ENCODE results near the gene RICTOR. TPM values are rescaled to one million over a fixed set of nuclear protein-coding genes. Genes with fewer than 3 reads are reported as not detected.

Gene RICTOR
- total RNA-seq, 6 donors from 2014 or later = 30.4 to 88.8 (median 38.1) TPM

GRCh38 chr5:39064450-39064849, 9.7 kb downstream of the RICTOR start:
- no peak overlapping the region for H3K4me3 ChIP-seq
- 96 to 98% methylated on average over 3 of the region's 3 CpGs for WGBS, 2 donors
- ATAC-seq (ENCODE audit: low FRiP score in 2 of 2) (no peak), DNase-seq (no peak)
- no peaks in the 10 kb centered on the region for H3K27me3 ChIP-seq
- peaks cover 0 to 21% (median 12%) of the 10 kb centered on the region in 4 donors for H3K36me3 ChIP-seq
- H3K9me3 ChIP-seq = peaks cover 0 to 8% (median 0%) of the 10 kb centered on the region in 4 donors
- no peak overlapping the region for H3K27ac ChIP-seq
- H3K4me1 ChIP-seq = peaks cover 15 to 51% (median 29%) of the 10 kb centered on the region in 4 donors
- no peak for TF ChIP-seq EP300 (IDR thresholded peaks at IDR 0.05)
- TF ChIP-seq POLR2AphosphoS5 (IDR thresholded peaks at IDR 0.05) = no peak
- TF ChIP-seq POLR2A (IDR thresholded peaks at IDR 0.05) = no peak
- TF ChIP-seq CTCF (IDR thresholded peaks at IDR 0.05) = no peak

GRCh38 chr5:39063037-39063436, 11.2 kb downstream of the RICTOR start:
- Histone ChIP-seq H3K4me1 (peaks cover 23 to 60% (median 31%) of the 10 kb centered on the region in 4 donors), H3K27ac (no peak overlapping the region), H3K27me3 (no peaks in the 10 kb centered on the region), H3K9me3 (peaks cover 0 to 8% (median 0%) of the 10 kb centered on the region in 4 donors), H3K4me3 (no peak overlapping the region), H3K36me3 (peaks cover 0 to 14% (median 12%) of the 10 kb centered on the region in 4 donors)
- no peak for DNase-seq
- no peak for ATAC-seq (ENCODE audit: low FRiP score in 2 of 2)
- 51 to 66% methylated on average over 2 of the region's 2 CpGs for WGBS, 2 donors
- no peak for TF ChIP-seq CTCF (IDR thresholded peaks at IDR 0.05)
- TF ChIP-seq EP300 (IDR thresholded peaks at IDR 0.05) = no peak
- no peak for TF ChIP-seq POLR2AphosphoS5 (IDR thresholded peaks at IDR 0.05)
- no peak for TF ChIP-seq POLR2A (IDR thresholded peaks at IDR 0.05)

GRCh38 chr5:39062530-39062929, 11.7 kb downstream of the RICTOR start:
- DNase-seq (no peak), ATAC-seq (ENCODE audit: low FRiP score in 2 of 2) (no peak)
- Histone ChIP-seq H3K27ac (no peak overlapping the region), H3K27me3 (no peaks in the 10 kb centered on the region), H3K9me3 (peaks cover 0 to 8% (median 0%) of the 10 kb centered on the region in 4 donors), H3K4me3 (no peak overlapping the region), H3K4me1 (peaks cover 23 to 61% (median 30%) of the 10 kb centered on the region in 4 donors), H3K36me3 (peaks cover 0 to 14% (median 12%) of the 10 kb centered on the region in 4 donors)
- TF ChIP-seq POLR2A (IDR thresholded peaks at IDR 0.05) = no peak
- TF ChIP-seq CTCF (IDR thresholded peaks at IDR 0.05) = no peak
- no peak for TF ChIP-seq POLR2AphosphoS5 (IDR thresholded peaks at IDR 0.05)
- TF ChIP-seq EP300 (IDR thresholded peaks at IDR 0.05) = no peak

- Histone ChIP-seq H3K9me3 (peaks cover 0 to 8% (median 0%) of the 10 kb centered on the region in 4 donors), H3K4me1 (peaks cover 23 to 65% (median 32%) of the 10 kb centered on the region in 4 donors), H3K27ac (no peak overlapping the region), H3K27me3 (no peaks in the 10 kb centered on the region), H3K36me3 (peaks cover 0 to 13% (median 12%) of the 10 kb centered on the region in 4 donors), H3K4me3 (no peak overlapping the region)
- no peak for DNase-seq
- no peak for TF ChIP-seq POLR2A (IDR thresholded peaks at IDR 0.05)
- TF ChIP-seq POLR2AphosphoS5 (IDR thresholded peaks at IDR 0.05) = no peak
- TF ChIP-seq CTCF (IDR thresholded peaks at IDR 0.05) = no peak
- TF ChIP-seq EP300 (IDR thresholded peaks at IDR 0.05) = no peak
- 78 to 88% methylated on average over 3 of the region's 3 CpGs for WGBS, 2 donors
- ATAC-seq (ENCODE audit: low FRiP score in 2 of 2) = no peak
These were observed 12.1 kb downstream of the RICTOR start for GRCh38 chr5:39062104-39062503.

GRCh38 chr5:39059064-39059463, 15.1 kb downstream of the RICTOR start:
- H3K36me3 ChIP-seq = peaks cover 0 to 4% (median 0%) of the 10 kb centered on the region in 4 donors
- no peak overlapping the region for H3K4me3 ChIP-seq
- no peak for ATAC-seq (ENCODE audit: low FRiP score in 2 of 2)
- H3K27ac ChIP-seq = peak overlapping the region in 1 of 4 donors; percentile 5
- 75 to 76% methylated on average over 2 of the region's 2 CpGs for WGBS, 2 donors
- no peak for DNase-seq
- no peaks in the 10 kb centered on the region for H3K9me3 ChIP-seq
- peaks cover 35 to 67% (median 42%) of the 10 kb centered on the region in 4 donors for H3K4me1 ChIP-seq
- H3K27me3 ChIP-seq = no peaks in the 10 kb centered on the region
- TF ChIP-seq POLR2AphosphoS5 (IDR thresholded peaks at IDR 0.05) (no peak), EP300 (IDR thresholded peaks at IDR 0.05) (no peak), CTCF (IDR thresholded peaks at IDR 0.05) (no peak), POLR2A (IDR thresholded peaks at IDR 0.05) (no peak)
